NCI-H526 treated with DMSO at 0.1 percent for 48 hours (cell line): Measurements from ENCODE around the gene FAM193A.
"Not testable (repeated sequence)": the region's sequence is repeated elsewhere in the genome, so short reads cannot be mapped to it uniquely, and the experiment has no call there.

ENCODE experiments used
- DNase-seq: peaks from one replicate; lab custom pipeline; 2025; lab: John Stamatoyannopoulos, UW

The FAM193A gene

DNA sequence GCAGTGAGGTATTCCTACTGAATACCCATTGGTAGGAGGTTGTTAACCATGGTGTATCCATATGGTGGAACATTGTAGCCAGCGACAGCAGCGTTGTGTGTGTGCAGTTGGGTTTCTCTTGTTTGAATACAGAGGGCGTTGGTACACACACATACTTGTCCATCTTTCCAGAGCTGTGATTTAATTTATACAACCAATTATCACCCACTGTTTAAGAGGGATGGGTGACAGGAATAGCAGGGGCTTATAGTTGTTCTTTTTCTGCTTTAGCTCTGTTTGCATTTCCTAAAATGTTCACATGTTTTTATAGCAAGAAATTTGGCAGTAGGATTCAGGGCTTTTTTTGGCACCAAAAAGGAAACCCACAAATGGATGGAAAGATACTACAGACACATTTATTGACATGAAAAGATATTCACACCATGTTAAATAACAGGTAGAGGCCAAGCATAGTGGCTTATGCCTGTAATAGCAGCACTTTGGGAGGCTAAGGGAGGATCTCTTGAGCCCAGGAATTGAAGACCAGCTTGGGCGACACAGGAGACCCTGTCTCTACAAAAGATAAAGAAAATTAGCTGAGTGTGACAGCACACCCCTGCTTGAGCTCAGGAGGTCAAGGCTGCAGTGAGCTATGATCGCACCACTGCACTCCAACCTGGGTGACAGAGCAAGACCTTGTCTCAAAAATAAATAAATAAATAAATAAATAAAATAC, 159.1 kb downstream of the FAM193A start:
- DNase-seq, result no peak

- no peak for DNase-seq
Observed at GRCh38 chr4:2696423-2696822, 160.0 kb downstream of the FAM193A start.

GRCh38 chr4:2697995-2698414, 161.6 kb downstream of the FAM193A start:
- no peak for DNase-seq

DNA sequence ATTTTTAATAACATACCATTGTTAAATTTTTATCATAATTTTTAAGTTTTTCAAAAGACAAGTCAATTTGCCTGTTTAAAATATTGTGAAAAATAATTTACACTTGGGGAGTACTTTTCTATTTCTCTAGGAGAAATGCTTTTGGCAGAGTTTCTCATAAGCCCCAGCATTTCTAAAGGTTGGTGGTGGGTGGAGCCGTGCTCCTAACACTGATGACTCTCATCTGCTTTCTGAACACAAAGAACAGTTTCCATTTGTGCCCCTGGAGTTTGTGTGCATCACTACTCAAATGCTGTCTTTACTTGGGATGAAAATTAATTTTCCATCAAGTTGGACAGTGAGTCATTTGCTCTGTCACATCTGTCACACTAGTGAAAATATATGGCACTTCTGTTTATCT, 162.1 kb downstream of the FAM193A start:
- DNase-seq, result no peak

GRCh38 chr4:2698951-2699505, 162.6 kb downstream of the FAM193A start:
- DNase-seq, result no peak

GRCh38 chr4:2699534-2699933, 163.1 kb downstream of the FAM193A start:
- no peak for DNase-seq

GRCh38 chr4:2700031-2700430, 163.6 kb downstream of the FAM193A start:
- DNase-seq, result no peak

GRCh38 chr4:2702361-2702760, 165.9 kb downstream of the FAM193A start:
- no peak for DNase-seq

- DNase-seq, result no peak
Observed at GRCh38 chr4:2702770-2703169, 166.3 kb downstream of the FAM193A start.

GRCh38 chr4:2712261-2712842, 175.9 kb downstream of the FAM193A start:
- no peak for DNase-seq

DNA sequence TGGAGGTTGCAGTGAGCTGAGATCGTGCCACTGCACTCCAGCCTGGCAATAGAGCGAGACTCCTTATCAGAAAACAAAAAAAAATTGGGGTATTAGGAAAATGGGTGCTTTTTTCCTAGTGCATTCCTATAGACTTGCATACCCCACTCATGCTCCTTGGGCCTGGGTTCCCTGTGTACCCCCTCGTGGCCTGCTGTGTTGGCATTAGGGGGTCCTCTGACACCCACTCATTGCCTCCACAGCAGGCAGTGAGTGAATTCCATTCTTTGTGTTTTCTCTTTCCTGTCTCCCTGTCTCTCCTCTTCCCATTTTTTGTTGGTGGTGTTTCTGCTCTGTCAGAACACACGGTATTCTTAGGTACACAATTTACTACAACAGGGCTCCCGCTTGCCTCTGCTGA, 176.9 kb downstream of the FAM193A start:
- DNase-seq, result no peak

DNA sequence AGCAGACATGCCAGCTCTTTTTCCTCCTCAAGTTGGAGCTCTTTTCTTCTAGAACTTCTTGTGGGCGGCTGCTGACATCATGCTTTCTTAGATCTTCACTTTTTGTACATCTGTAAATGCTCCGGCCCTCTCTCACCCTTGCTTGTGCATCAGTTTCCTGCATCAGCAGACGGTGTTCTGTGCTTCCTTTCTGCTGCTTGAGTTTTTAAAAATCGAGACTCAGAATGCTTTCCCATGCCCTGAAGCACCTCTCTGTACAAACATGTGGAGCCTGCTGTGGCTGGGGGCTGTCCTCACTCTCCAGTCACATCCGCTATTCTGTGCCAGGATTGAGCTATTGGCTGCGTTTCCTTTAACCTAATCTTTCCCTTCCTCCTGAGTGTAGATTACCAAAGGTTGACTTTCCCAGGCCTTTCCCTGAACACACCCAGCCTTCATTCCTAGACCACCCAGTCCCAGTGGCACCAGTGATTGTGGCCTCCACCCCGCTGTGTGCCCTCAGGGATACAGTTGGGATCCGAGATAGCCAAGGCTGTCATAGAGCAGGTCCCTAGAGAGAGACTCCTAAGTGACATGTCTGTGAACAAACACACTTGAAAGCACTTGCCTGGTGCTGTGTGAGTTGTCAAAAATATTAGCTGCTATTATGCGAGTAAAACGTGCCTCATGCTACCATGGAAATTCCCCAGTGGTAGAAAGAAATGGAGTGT, 177.8 kb downstream of the FAM193A start:
- DNase-seq, result no peak

DNA sequence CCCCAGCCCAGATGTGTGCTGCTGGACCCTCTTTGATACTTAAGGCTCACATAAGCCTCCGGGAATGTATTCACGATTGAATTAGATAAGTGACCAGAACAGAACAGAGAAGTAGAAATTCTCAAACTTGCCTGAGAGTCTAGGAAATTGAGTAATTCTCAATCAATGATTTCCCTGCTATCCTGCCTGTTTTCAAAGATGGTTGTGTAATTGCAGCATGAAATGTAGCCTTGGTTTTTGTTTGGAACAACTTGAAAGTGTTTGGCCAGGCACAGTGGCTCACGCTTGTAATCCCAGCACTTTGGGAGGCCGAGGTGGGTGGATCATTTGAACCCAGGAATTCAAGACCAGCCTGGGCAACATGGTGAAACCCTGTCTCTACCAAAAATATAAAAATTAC, 178.5 kb downstream of the FAM193A start:
- DNase-seq, result no peak

GRCh38 chr4:2715426-2715825, 179.0 kb downstream of the FAM193A start:
- DNase-seq, result no peak

- DNase-seq, result no peak
Observed at GRCh38 chr4:2716236-2716635, 179.8 kb downstream of the FAM193A start.

DNA sequence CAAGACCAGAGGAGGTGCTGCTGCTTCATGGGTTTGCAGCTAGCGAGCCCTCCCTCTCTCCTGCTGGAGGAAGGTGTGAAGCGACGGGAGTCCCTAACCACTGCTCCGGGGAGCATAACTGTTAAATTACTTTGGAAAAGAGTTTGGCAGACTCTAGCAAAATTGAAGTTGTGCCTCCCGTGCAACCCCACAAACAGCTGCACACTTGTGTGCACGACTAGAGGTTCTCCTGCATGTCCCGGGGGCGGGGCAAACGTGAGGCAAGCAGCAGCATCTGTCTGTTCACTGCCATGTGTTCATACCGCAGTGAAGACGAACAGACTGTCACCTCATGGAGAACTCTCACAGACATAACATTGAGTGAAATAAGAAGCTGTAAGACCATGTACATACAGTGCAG, 185.1 kb downstream of the FAM193A start:
- DNase-seq, result no peak

- no peak for DNase-seq
Observed at GRCh38 chr4:2722033-2722432, 185.6 kb downstream of the FAM193A start.

- no peak for DNase-seq
Observed at GRCh38 chr4:2723751-2724150, 187.3 kb downstream of the FAM193A start.

GRCh38 chr4:2725380-2725779, 188.9 kb downstream of the FAM193A start:
- DNase-seq, result no peak

GRCh38 chr4:2726881-2727280, 190.4 kb downstream of the FAM193A start:
- not testable (repeated sequence) for DNase-seq

- no peak for DNase-seq
Observed at GRCh38 chr4:2728221-2728620, 191.8 kb downstream of the FAM193A start.

DNA sequence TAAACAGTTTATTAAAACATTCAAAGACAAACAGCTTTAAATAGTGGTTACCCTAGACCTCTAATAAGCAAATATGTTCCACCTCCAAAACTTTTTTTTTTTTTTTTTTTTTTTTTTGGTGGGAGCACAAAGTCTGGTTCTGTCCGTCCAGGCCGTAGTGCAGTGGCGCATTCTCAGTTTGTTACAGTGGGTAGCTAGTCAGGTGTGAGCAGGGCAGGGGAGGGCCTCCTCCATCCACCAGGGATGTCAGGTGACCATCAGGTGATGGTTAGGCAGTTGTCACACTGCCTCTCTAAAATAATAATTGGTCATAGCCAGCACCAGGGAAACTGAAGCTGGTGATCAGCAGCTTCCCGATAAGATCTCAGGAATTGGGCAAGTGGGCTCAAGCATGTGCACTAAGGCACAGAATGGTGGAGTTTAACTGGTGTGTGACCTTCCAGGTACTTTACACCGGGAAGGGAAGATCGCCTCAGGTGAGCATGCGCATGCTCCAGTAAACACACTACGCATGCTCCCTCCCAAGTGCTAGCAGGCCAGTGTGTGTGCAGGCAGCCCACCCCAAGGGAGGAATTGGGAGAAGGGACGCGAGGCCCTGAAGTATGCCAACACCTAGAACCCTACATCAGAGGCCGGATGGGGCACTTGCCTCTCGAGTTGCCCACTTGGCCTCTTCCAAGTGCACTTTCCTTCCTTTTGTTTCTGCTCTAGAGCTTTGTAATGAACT, 192.5 kb downstream of the FAM193A start:
- DNase-seq, result no peak
